Stimulated activated CD8-positive, alpha-beta memory T cell treated with anti-CD3 and anti-CD28 coated beads, Interleukin-12 subunit alpha, Interleukin-12 subunit beta, amount 100 ng/mL, for 24 hours (primary cell): Measurements from ENCODE around the gene DLX2.
"Not testable (repeated sequence)": the region's sequence is repeated elsewhere in the genome, so short reads cannot be mapped to it uniquely, and the experiment has no call there.

Experiments
- DNase-seq: peaks from one replicate; pipeline ENCODE4 v3.0.0-alpha.2; 2020; ENCODE audit errors: extremely low read depth

DLX2 gene

DNA sequence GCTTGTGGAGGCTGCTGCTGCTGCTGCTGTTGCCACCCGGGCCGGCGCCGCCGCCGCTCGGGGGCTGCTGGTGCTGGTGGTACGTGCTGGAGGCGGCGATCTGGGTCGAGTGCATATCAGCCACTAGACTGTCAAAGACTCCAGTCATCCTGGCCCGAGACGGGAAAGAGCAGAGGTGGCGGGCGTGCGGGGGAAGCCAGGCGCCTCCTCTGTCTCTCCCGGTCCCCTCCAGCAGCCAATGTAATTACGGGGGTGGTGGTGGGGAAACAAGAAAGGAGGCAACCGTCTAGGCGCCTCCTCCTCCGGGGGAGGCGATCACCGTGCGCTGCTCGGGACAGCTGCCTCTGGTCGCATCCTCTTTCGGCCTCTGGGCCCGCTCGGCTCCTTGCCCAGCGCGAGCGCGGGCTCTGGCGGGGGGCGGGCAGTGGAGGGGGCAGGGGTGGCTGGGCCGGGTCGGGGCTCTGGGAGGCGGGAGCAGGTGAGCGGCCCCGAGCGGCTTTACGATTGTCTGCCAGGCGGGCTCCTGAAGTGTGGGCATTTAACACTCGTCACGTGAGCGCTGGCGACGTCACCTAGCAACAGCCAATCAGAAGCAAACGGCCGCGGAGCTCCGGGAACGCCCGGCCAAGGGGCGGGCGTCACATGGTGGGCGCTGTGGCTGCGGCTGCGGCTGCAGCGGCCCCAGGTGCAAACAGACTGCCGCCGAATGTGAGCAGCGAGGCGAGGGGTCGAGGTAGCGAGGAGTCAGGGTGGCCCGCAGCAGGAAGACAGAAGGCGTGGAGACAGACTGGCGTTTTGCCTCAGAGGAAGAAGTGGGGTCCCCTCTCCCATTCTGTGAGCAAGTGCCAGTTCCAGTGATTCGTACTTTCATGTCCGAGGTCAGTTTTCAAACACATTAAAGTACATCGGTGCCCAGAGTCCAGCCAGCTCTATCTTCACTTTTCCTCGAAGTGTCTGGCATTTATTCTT lies at the start of gene DLX2:
Gene DLX2 (minus strand): TSS at position 510 of the 969 bp plus-strand sequence. CDS start 362 bp downstream, at position 148.
- no peak for DNase-seq

DNA sequence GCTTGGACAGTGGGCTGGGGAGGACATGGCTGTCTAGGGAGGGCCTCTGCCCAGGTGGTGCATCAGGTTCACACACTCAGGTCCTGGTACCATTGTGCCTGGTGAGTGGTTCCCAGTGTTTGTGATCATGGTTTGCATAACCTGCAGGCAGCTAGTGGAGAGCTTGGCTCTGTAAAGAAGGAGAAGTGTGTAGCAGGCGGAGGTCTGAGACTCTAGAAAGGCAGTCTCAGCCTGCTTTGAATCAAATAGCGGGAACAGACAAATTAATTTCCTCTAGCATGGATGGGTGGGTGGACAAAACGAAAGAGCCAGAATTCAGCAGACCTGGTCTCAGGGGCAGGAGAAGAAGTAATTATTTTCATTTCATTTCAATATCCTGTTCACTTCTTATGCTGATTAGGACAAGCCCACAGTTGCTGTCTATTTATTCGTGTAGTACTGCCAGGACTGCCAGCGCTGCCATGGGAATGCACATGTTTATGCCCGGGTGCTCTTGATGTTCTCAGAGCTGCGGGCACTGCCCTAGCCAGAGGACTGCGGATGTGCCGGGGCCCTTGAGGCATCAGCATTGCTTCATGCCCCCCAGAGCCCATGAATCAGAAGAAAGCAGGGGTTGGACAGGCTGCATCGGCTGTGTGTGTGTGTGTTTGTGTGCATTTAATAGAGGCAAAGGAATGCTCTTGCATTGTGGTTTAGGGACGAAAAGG lies 45.4 kb upstream of the DLX2 start:
- DNase-seq, result no peak

DNA sequence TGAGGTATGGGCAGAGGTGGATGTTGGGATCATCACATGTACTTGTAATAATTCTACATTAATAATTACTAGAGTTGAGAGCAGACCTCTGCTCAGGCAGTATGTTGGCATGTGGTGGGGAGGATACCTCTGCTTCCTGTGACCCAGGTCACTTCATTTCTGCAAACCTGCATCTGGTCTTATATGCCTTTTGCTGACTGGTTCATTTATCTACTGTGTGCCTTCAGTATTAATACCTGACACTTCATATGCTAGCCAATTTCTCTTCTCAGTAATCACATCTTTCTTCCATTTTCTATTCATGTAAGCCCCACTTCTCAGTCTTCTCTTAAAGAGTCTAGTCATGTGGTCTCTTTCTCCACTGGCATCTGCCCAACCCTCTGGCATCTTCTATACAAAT lies 41.1 kb upstream of the DLX2 start:
- no peak for DNase-seq

DNA sequence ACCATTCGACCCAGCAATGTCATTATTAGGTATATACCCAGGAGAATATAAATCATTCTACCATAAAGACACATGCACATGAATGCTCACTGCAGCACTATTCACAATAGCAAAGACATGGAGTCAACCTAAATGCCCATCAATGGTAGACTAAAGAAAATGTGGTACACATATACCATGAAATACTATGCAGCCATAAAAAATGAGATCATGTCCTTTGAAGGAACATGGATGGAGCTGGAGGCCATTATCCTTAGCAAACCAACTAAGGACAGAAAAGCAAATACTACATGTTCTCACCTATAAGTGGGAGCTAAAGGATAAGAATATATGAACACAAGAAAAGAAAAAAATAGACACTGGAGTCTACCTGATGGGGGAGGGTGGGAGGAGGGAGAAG lies 36.0 kb upstream of the DLX2 start:
- DNase-seq, result not testable (repeated sequence)

DNA sequence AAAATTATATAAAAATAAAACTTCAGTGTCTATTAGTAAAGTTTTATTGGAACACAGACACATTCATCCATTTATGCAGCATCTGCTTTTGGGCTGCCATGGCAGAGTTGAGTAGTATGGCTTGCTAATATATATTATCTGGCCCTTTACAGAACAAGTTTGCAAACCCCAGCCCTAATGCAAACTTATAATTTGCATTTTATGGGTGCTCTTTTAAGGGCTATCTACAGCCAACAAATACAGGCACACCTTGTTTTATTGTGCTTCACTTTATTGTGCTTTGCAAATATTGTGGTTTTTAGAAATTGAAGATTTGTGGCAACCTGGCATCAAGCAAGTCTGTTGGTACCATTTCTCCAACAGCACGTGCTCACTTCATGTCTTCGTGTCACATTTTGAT lies 35.2 kb upstream of the DLX2 start:
- no peak for DNase-seq

DNA sequence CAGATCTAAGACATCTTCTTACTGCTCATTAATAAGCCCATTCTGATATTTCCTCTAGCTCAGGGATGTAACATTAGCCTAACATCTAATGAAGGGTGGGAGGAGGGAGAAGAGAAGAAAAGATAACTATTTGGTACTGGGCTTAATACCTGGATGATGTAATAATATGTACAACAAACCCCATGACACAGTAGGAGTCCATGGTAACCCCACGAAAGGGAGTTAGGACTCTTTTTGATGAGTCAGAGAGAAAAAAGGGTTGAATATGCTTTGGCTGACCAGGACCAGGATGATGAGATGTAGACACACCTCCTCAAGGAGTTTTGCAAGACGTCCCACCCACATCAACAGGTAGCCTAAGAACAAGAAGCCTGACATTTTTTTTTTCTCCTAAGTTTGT lies 34.4 kb upstream of the DLX2 start:
- no peak for DNase-seq

DNA sequence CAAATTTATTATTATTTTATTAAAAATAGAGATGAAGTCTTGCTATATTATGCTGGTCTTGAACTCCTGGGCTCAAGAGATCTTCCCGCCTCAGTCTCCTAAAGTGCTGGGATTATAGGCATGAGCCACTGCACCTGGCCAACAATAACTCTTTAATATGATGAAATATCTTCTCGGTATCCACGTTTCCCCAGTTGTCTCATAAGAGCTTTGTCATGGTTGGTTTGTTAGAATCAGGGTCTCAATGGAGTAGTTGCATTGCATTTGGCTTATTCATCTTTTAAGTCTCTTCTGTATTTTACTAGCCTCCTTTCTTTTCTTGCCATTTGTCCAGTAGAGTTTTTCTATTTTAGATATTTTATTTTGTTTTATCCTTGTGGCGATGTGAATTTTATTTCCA lies 32.7 kb upstream of the DLX2 start:
- no peak for DNase-seq

DNA sequence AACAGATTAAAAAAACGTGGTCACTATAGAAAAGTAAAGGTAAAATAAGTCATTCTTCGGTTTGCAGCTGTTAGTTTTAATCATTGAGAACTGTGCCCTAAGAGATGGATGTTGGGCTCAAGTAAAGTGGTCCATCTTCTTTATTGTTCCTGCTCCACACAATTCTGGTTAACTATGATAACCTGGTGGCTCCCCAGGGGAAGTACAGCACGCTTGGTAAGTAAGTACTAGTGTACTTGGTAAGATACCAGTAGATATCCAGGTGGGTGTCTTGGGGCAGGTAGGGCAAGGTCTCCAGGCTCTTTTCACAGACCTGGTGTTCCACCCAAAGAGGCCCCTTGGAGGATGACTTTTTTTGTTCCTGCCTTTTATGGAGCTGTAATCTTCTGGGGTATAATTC lies 31.6 kb upstream of the DLX2 start:
- DNase-seq, result no peak

DNA sequence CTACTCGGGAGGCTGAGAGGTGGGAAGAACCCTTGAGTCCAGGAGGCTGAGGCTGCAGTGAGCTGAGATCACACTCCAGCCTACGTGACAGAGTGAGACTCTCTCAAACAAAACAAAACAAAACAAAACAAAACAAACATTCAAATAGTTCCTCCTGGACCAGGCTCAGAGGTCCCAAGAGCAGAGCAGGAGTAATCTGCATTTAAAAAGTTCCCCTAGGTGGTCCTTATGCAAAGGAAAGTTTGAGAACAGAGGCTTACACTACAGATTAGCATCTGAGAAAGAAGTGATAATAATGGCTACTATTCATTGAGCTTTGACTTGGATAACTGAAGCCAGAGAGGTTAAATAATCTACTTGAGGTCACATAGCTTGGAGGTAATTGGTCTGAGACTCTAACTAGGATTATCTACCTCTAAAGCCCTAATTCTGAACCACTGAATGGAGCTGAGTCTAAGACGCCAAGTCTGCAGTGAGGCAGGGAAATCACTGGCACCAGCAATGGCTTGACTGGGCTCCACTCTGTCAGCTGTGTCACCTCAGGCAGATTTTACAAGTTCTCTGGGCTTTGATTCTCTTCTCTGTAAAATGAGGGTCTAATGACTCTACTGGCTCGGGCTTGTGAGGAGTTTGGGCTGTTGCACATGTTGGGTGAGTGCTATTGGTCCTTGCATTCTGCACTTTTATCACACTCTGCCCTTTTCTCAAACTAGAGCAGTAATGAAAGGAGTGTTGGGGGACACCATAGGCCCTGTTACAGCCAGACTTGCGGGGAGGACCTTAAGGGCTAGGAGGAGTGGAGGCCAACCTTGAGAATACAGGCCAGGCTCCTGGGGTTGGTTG lies 29.2 kb upstream of the DLX2 start:
- DNase-seq, result no peak

DNA sequence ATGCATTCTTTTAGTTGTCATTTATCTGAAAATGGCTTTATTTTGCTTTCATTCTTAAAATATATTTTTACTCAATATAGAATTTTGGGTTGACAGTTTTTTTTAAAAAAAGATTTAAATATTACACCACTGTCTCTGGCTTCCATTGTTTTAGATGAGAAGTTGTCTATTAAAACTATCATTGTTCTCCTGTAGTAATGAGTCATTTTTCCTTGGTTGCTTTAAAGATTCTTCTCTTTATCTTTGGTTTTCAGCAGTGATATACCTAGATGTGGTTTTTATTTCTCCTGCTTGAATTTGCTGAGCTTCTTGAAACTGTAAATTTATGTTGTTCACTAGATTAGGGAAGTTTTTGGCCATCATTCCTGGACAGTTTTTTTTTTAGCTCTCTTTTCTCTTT lies 26.7 kb upstream of the DLX2 start:
- no peak for DNase-seq

DNA sequence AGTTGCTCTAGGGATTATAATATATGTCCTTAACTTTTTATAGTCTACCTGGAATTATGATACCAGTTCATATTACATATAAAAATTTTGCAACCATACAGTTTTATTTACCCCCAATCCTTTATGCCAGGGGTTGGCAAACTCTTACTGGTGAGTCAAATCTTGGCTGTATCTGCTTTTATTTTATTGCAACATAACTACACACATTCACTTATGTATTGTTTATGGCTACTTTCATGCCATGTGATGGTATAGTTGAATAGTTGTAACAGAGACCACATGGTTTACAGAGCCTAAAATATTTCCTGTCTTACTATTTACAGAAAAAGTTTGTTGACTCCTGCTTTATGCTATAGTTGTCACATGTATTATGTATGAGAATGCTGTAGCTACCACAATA lies 25.8 kb upstream of the DLX2 start:
- DNase-seq, result no peak

DNA sequence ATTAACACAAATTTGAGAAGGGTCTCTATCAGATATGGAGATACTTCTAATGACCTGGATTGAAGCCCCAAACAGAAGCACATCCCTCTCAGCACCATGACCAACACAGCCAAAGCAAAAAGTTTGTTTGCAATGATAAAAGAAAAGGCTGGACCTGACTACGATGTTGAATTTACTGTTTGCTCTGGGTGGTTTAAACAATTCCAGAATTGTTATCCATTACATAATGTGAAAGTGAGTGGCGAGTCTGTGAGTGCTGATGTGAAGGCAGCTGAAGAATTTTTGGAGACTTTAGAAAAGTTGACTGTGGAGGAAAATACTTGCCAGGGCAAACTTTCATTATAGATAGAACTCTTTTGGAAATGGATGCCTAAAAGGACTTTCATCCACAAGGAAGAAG lies 17.4 kb upstream of the DLX2 start:
- no peak for DNase-seq

DNA sequence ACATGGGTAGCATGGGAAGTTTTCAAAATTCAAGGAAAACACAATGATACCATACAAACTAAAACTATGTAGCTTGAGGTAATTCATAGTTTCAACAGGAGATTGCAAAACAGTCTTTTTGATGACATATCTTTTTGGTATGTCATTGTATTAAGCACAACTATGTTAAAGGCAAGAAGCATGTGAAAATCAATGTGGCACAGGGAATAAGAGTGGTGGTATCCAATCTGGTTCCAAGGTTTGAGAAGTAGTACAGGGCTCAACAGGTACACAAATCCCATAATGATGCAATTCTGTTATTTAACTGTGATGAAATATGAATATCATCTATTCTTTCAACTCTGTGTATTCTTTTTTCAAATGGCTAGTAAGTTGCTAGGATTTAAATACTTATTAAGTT lies 16.4 kb upstream of the DLX2 start:
- no peak for DNase-seq

DNA sequence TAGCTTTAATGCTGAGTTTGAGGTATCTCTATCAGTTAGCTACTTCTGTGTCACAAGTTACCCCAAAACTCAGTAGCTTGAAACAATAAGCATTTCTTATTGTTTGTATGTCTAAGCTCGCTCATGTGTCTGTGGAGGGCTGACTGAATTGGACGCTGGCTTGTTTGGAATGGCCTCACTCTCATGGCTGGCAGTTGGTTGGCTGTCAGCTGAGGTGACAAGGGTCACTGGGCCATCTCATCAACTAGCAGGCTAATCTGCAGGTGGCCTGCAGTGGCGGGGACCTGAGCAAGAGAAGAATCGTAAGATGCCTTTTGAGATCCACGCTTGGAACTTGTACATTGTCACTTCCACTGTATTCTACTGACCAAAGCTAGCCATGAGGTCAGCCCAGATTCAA lies 13.4 kb upstream of the DLX2 start:
- DNase-seq, result no peak

DNA sequence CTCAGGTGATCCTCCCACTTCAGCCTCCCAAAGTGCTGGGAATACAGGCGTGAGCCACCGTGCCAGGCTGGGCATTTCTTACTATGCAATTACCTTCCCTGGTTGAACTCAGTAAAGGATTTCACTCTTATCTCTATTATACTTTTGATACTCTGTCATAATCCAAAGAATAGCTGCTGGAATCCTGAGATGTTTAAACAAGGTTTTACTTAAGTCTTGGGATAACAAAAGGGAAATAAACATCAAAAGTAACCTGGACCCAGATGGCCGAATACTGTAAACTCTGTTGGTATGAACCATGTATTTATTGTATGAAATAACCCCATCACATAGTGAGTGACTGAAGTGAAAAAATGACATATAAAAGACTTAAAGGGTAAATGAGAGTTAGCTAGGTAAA lies 11.9 kb upstream of the DLX2 start:
- DNase-seq, result no peak

DNA sequence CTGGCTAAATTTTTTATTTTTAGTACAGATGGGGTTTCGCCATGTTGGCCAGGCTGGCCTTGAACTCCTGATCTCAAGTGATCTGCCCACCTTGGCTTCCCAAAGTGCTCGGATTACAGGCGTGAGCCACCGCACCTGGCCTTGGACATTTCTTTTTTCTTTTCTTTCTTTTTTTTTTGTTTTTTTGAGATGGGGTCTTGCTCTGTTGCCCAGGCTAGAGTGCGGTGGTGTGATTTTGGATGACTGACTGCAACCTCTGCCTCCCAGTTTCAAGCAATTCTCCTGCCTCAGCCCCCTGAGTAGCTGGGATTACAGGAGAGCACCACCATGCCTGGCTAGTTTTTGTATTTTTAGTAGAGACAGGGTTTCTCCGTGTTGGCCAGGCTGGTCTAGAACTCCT lies 11.5 kb upstream of the DLX2 start:
- DNase-seq, result not testable (repeated sequence)

DNA sequence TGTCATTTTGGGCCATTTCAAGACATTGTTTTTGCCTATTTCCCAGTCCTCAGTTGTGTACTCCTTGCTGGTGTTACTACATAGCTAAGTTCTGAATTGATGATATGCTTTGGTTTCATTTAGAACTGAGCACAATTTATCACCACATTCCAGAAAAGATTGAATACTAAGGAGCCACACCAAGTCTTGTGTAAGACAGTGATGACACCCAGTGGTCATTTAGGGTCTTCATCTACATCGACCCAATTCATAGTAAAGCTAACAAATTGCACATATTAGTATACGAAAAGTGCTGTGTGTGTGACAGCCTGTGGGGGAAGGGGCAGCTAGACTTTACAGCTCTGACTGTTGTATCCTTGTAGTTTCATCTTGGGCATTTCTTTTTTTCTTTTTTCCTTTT lies 10.9 kb upstream of the DLX2 start:
- DNase-seq, result no peak

DNA sequence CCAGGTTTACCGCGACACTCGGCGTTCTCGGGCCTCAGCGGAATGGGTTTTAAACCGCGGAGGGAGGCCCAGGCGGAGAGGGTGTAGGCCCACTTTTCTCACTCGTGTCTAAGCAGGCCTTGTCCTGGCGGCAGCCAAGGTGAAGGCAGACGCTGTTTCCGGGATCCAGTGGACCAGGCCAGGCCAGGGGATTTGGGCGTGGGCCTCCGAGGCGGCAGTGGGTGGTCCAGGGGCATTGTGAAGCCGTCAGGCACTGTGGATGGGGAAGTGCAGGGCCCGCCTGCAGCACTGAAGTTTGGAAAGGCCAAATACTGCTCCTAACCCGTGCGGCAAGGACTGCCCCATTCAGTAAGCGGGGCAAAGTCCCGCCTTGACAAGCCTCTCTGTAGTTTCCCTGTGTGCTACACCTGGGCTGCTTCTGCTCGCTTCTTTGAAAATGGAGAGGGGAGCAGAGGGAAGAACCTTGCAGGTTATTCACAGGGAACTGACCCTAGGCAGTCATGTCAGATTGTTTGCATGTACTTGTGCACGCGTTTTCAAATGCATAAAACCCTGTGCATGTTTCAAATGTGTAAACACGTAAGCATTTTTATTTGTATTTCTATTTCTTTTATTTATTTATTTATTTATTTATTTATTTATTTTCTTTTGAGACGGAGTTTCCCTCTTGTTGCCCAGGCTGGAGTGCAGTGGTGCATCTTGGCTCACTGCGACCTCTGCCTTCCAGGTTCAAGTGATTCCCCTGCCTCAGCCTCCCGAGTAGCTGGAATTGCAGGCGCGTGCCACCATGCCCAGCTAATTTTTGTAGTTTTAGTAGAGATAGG lies 7.5 kb upstream of the DLX2 start:
- DNase-seq, result no peak

DNA sequence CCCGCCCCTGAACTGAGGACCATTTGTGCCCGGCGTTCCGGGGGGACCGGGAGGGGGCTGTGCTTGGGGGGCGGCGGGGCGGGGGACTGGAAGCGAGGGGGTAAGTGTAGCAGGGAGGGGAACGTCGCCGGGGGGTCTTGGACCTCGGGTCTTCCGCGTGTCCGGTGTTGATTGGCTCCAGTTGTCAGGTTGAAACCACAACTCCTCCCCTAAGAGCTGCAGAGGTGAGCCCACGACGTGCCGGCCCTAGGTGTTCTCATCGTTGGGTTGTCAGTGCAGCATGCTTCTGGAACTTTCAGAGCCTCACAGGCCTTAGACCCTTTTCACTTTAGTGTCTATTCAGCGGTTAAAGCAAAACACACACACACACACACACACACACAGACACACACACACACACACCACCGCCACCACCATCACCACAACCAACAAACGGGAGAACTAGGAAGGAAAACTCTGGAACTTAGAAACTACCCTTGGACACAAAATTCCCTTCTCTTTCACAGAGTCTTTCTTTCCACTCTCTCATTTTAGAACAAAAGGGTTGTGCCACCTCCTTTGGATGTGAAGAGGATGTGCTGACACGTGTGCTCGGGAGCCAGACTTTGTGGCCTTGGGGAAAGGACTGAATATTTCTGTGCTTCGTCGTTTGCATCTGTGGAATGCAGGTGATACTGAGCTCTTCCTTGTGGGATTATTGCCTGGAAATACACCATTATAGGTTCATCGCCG lies 6.7 kb upstream of the DLX2 start:
- DNase-seq, result no peak

DNA sequence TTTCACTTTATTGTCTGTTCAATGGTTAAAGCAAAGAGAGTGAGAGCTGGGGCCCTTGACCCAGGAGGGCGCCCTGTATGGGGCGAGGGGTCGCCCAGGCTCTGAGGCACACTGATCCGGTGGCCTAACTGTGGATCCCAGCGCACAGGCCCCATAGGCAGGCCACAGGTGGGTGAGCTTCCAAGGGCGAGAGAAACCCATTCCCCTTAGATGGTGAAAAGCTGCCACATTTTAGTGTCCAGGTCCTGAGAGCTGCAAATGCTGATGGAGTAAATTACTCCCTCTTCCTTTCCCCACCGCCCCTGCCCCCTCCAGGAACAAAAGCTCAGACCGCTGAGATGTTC lies 5.9 kb upstream of the DLX2 start:
- no peak for DNase-seq
